Measurements from ENCODE around the gene SLC16A13.

The SLC16A13 gene

DNA sequence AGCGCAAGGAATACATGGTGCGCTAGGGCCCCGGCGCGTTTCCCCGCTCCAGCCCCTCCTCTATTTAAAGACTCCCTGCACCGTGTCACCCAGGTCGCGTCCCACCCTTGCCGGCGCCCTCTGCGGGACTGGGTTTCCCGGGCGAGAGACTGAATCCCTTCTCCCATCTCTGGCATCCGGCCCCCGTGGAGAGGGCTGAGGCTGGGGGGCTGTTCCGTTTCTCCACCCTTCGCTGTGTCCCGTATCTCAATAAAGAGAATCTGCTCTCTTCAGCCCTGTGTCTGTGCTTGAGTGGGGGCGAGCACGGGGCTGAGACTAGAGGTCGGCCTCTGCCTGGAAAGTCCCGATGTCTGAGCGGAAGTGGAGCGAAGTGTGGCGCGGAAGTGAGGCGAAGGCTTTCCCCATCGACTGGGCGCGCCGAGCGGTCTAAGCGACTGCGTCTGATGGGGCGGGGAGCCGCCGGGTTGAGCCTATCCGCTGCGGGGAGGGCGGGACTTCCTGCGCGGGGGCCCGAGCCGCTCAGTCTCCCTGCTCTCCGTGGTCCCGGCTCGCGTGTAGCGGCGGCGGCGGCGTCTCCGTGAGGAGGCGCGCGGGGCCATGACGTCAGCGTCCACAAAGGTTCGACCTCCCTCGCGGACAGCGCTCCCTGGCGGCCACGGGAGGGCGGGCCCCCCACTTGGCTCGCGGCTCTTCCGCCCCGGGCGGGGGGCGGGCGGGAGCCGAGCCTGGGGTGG is 21.4 kb upstream of the SLC16A13 start:
- H3K4me3 ChIP-seq (ENCODE audit: low read length) = peak overlapping the region; percentile 97
- DNase-seq (ENCODE audit: low read depth) = peak; percentile 82
- TF ChIP-seq, protein P1, sequence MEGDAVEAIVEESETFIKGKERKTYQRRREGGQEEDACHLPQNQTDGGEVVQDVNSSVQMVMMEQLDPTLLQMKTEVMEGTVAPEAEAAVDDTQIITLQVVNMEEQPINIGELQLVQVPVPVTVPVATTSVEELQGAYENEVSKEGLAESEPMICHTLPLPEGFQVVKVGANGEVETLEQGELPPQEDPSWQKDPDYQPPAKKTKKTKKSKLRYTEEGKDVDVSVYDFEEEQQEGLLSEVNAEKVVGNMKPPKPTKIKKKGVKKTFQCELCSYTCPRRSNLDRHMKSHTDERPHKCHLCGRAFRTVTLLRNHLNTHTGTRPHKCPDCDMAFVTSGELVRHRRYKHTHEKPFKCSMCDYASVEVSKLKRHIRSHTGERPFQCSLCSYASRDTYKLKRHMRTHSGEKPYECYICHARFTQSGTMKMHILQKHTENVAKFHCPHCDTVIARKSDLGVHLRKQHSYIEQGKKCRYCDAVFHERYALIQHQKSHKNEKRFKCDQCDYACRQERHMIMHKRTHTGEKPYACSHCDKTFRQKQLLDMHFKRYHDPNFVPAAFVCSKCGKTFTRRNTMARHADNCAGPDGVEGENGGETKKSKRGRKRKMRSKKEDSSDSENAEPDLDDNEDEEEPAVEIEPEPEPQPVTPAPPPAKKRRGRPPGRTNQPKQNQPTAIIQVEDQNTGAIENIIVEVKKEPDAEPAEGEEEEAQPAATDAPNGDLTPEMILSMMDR (conservative IDR thresholded peaks at IDR 0.05; ENCODE audit: low read depth, low read length) = no peak

DNA sequence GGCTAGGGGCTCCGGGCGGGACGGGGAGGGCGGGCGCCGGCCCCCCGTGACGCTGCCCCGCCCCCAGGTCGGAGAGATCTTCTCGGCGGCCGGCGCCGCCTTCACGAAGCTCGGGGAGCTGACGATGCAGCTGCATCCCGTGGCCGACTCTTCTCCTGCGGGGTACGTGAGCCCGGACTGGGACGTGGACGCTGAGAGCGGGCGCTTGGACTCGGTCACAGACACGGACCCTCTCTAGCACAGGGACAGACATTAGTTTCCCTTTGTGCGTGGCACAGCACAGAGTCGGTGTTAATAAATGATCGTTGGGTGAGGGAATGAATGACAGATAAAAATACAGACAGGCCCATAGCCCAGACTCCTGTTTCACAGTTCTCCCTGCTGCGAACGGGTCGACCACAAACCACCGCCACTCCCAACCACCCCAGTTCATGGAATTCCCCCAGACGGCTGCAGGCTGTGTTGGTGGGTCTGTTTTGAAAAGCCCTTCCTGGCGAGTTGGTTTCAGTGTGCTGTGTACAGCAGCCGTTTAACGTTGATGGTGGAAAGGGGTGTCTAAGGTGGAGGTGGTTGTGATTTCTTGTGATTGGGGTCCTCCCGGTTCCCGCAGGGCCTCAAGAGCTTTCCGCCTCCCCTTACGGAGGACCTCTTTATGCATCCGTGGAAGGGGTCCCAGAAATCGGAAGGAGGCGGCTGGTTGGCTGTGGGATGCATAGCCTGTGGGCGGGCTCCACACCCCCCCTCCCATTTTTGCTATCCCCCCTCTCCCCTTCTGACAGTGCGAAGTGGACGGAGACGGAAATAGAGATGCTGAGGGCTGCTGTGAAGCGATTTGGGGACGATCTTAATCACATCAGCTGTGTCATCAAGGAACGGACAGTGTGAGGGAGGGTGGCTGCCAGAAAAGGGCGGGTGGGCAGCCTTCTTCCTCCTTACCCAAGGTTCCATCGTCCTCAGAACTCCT is 20.5 kb upstream of the SLC16A13 start:
- no peak for DNase-seq (ENCODE audit: low read depth)
- TF ChIP-seq, protein P1 (conservative IDR thresholded peaks at IDR 0.05; ENCODE audit: low read depth, low read length) = no peak
- peak overlapping the region; percentile 97 for H3K4me3 ChIP-seq (ENCODE audit: low read length)

GRCh38 chr17:7016418-7016817 is 19.4 kb upstream of the SLC16A13 start:
- H3K4me3 ChIP-seq (ENCODE audit: low read length) = no peak overlapping the region
- no peak for DNase-seq (ENCODE audit: low read depth)
- TF ChIP-seq, protein P1 (conservative IDR thresholded peaks at IDR 0.05; ENCODE audit: low read depth, low read length) = no peak

- TF ChIP-seq, protein P1 (conservative IDR thresholded peaks at IDR 0.05; ENCODE audit: low read depth, low read length) = no peak
- DNase-seq (ENCODE audit: low read depth) = no peak
- H3K4me3 ChIP-seq (ENCODE audit: low read length) = no peak overlapping the region
These were observed 18.7 kb upstream of the SLC16A13 start for GRCh38 chr17:7016886-7017826.

DNA sequence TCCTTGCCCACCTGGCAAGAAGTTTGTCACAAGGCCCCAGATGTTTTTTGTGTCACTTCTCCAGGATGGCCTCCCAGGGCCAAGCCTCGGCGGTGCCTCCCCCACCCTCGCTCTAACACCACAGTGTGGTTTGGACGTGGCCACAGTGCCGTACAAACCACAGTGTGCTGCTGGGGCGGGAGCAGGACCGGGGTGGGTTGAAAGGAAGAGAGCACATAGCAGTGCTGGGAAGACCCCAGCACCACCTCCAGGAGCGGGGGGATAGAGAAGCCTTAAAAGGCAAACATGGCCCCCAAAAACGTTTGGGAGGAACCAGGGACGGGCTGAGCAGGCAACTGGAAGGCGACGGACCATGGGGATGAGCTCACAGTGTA is 18.0 kb upstream of the SLC16A13 start:
- no peak overlapping the region for H3K4me3 ChIP-seq (ENCODE audit: low read length)
- DNase-seq (ENCODE audit: low read depth) = no peak
- TF ChIP-seq, protein P1 (conservative IDR thresholded peaks at IDR 0.05; ENCODE audit: low read depth, low read length) = no peak

DNA sequence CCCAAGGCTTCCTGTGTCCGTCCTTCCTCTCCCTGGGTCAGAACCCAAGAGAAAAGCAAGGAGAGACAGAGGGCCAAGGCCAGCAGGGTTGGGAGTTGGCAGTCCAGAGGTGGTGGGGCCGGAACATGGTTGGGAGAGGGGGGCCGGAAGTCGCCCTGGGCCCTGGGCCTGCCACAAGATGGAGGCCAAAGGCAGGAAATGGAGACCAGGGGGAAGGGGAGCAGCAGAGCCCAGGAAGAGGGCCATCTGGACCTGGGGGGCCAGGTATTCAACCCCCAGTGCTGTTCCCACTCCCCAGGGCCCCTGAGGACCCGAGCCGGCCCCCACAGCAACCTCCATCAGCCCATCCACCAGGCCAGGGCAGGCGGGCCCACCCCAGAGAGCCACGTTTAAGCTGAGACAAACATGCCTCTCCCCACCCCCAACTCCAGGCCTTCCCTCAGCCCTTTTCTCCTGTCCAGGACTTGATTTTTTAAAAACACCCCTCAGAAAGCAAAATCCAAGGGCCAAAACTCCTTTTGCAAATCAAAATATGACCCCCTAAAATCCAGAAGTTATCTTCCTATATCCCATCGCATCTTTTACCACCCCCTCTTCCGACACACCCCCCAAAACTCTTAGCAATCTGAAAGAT is 17.4 kb upstream of the SLC16A13 start:
- TF ChIP-seq, protein P1 (conservative IDR thresholded peaks at IDR 0.05; ENCODE audit: low read depth, low read length) = no peak
- no peak for DNase-seq (ENCODE audit: low read depth)
- H3K4me3 ChIP-seq (ENCODE audit: low read length) = no peak overlapping the region

Data from retinal pigment epithelial cell (primary cell).